ENCODE results near the gene KCTD14.
"Not testable (repeated sequence)": the region's sequence is repeated elsewhere in the genome, so short reads cannot be mapped to it uniquely, and the experiment has no call there.

Gene KCTD14

GRCh38 chr11:78048561-78048960, 25.5 kb upstream of the KCTD14 start:
- no peaks in the 10 kb centered on the region for H3K9me3 ChIP-seq (ENCODE audit: severe bottlenecking)
- ATAC-seq (ENCODE audit: low read depth) = no peak
- no peak overlapping the region for H3K27ac ChIP-seq (ENCODE audit: poor library complexity, severe bottlenecking)
- no peak for DNase-seq (ENCODE audit: low spot score)
- H3K4me3 ChIP-seq (ENCODE audit: severe bottlenecking) = no peak overlapping the region
- peaks cover 9% of the 10 kb centered on the region for H3K4me1 ChIP-seq (ENCODE audit: insufficient read depth, poor library complexity, severe bottlenecking)
- no peaks in the 10 kb centered on the region for H3K27me3 ChIP-seq (ENCODE audit: insufficient read depth, poor library complexity, severe bottlenecking)
- H3K36me3 ChIP-seq (ENCODE audit: low read depth) = no peaks in the 10 kb centered on the region
- TF ChIP-seq, protein P1, sequence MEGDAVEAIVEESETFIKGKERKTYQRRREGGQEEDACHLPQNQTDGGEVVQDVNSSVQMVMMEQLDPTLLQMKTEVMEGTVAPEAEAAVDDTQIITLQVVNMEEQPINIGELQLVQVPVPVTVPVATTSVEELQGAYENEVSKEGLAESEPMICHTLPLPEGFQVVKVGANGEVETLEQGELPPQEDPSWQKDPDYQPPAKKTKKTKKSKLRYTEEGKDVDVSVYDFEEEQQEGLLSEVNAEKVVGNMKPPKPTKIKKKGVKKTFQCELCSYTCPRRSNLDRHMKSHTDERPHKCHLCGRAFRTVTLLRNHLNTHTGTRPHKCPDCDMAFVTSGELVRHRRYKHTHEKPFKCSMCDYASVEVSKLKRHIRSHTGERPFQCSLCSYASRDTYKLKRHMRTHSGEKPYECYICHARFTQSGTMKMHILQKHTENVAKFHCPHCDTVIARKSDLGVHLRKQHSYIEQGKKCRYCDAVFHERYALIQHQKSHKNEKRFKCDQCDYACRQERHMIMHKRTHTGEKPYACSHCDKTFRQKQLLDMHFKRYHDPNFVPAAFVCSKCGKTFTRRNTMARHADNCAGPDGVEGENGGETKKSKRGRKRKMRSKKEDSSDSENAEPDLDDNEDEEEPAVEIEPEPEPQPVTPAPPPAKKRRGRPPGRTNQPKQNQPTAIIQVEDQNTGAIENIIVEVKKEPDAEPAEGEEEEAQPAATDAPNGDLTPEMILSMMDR (IDR thresholded peaks at IDR 0.05; ENCODE audit: poor library complexity, severe bottlenecking) = no peak

DNA sequence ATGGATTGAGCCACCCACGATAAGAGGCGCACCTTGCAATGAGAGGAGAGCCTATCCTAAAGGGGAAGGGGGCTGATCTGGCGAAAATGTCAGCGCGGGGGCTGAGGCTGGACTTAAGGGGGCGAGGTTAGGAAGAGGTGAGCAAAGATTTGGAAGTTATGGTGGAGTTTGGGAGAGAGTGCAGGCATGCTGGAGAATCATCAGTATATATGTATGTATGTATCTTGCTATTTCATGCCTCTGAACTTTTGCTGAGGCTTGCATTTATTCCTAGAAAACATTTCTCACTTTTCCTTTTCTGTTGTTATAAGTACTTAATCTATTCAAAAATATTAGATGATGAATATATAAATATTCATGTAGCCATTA, 23.4 kb upstream of the KCTD14 start:
- Histone ChIP-seq H3K9me3 (ENCODE audit: severe bottlenecking) (no peaks in the 10 kb centered on the region), H3K27ac (ENCODE audit: poor library complexity, severe bottlenecking) (no peak overlapping the region), H3K4me1 (ENCODE audit: insufficient read depth, poor library complexity, severe bottlenecking) (peaks cover 4% of the 10 kb centered on the region), H3K36me3 (ENCODE audit: low read depth) (no peaks in the 10 kb centered on the region), H3K4me3 (ENCODE audit: severe bottlenecking) (no peak overlapping the region), H3K27me3 (ENCODE audit: insufficient read depth, poor library complexity, severe bottlenecking) (no peaks in the 10 kb centered on the region)
- TF ChIP-seq, protein P1 (IDR thresholded peaks at IDR 0.05; ENCODE audit: poor library complexity, severe bottlenecking) = peak; percentile 82
- DNase-seq (ENCODE audit: low spot score) = no peak
- peak; percentile 25 for ATAC-seq (ENCODE audit: low read depth)

DNA sequence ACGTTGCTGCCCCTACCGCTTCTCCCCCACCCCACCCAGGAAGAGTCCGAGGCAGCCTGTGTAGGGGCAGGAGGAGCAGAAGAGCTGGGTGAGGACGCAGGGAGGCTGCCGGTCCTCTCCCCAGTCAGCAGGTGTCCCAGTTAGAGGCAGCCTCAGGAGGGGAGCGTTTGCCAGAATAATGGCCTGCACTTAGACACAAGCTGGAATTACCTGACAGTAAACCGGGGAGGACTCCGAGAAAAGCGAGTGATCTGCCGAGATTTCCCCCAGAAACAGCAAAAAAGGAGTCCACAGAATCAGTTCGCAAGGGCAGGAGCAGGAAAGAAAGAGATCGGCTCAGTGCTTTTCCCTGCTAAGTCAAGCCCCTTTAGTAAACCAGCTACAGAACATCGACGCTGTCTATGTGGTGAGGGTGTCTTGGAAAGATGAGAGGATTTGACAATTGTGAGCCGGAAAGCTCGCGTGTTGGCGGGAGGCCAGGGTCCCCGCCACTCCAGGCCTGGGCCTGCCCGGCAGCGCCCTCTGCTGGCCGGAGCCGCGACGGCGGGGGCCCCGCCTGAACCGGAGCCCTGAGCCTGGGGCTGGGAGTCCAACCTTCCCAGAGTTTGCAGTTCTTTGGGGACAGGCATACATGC, 22.9 kb upstream of the KCTD14 start:
- DNase-seq (ENCODE audit: low spot score) (no peak), ATAC-seq (ENCODE audit: low read depth) (peak; percentile 90)
- TF ChIP-seq, protein P1 (IDR thresholded peaks at IDR 0.05; ENCODE audit: poor library complexity, severe bottlenecking) = peak; percentile 99
- Histone ChIP-seq H3K4me3 (ENCODE audit: severe bottlenecking) (peak overlapping the region; percentile 6), H3K36me3 (ENCODE audit: low read depth) (no peaks in the 10 kb centered on the region), H3K27ac (ENCODE audit: poor library complexity, severe bottlenecking) (no peak overlapping the region), H3K9me3 (ENCODE audit: severe bottlenecking) (no peaks in the 10 kb centered on the region), H3K27me3 (ENCODE audit: insufficient read depth, poor library complexity, severe bottlenecking) (no peaks in the 10 kb centered on the region), H3K4me1 (ENCODE audit: insufficient read depth, poor library complexity, severe bottlenecking) (peaks cover 1% of the 10 kb centered on the region)

- H3K9me3 ChIP-seq (ENCODE audit: severe bottlenecking) = no peaks in the 10 kb centered on the region
- peaks cover 13% of the 10 kb centered on the region for H3K4me1 ChIP-seq (ENCODE audit: insufficient read depth, poor library complexity, severe bottlenecking)
- TF ChIP-seq, protein P1 (IDR thresholded peaks at IDR 0.05; ENCODE audit: poor library complexity, severe bottlenecking) = no peak
- no peak overlapping the region for H3K27ac ChIP-seq (ENCODE audit: poor library complexity, severe bottlenecking)
- no peak for ATAC-seq (ENCODE audit: low read depth)
- no peak for DNase-seq (ENCODE audit: low spot score)
- H3K4me3 ChIP-seq (ENCODE audit: severe bottlenecking) = no peak overlapping the region
- H3K36me3 ChIP-seq (ENCODE audit: low read depth) = no peaks in the 10 kb centered on the region
- no peaks in the 10 kb centered on the region for H3K27me3 ChIP-seq (ENCODE audit: insufficient read depth, poor library complexity, severe bottlenecking)
These were observed 21.6 kb upstream of the KCTD14 start for GRCh38 chr11:78044706-78045105.

DNA sequence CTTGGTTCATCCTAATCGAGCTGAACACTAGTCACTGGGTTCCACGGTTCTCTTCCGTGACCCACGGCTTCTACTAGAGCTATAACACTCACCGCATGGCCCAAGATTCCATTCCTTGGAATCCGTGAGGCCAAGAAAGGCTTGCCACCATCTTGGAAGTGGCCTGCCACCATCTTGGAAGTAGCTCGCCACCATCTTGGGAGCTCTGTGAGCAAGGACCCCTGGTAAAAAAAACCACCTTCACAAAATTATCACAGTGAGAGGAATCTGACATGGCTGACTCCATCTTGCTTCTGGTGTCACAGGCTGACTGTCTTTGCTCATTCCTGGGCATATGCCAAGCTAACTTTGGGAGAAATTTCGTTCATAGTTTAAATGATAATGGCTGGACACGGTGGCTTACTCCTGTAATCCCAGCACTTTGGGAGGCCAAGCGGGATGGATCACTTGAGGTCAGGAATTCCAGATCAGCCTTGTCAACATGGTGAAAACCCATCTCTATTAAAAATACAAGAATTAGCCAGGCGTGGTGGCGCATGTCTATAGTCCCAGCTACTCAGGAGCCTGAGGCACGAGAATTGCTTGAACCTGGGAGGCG, 18.9 kb upstream of the KCTD14 start:
- Histone ChIP-seq H3K27me3 (ENCODE audit: insufficient read depth, poor library complexity, severe bottlenecking) (no peaks in the 10 kb centered on the region), H3K36me3 (ENCODE audit: low read depth) (no peaks in the 10 kb centered on the region), H3K9me3 (ENCODE audit: severe bottlenecking) (no peaks in the 10 kb centered on the region), H3K4me1 (ENCODE audit: insufficient read depth, poor library complexity, severe bottlenecking) (peaks cover 26% of the 10 kb centered on the region), H3K27ac (ENCODE audit: poor library complexity, severe bottlenecking) (no peak overlapping the region), H3K4me3 (ENCODE audit: severe bottlenecking) (no peak overlapping the region)
- ATAC-seq (ENCODE audit: low read depth) (no peak), DNase-seq (ENCODE audit: low spot score) (no peak)
- TF ChIP-seq, protein P1 (IDR thresholded peaks at IDR 0.05; ENCODE audit: poor library complexity, severe bottlenecking) = no peak

- DNase-seq (ENCODE audit: low spot score); H3K36me3 ChIP-seq (ENCODE audit: low read depth); H3K27me3 ChIP-seq (ENCODE audit: insufficient read depth, poor library complexity, severe bottlenecking); H3K4me3 ChIP-seq (ENCODE audit: severe bottlenecking); ATAC-seq (ENCODE audit: low read depth); H3K9me3 ChIP-seq (ENCODE audit: severe bottlenecking): not testable (repeated sequence)
- Histone ChIP-seq H3K4me1 (ENCODE audit: insufficient read depth, poor library complexity, severe bottlenecking) (peaks cover 26% of the 10 kb centered on the region), H3K27ac (ENCODE audit: poor library complexity, severe bottlenecking) (peak overlapping the region; percentile 90)
These were observed 18.3 kb upstream of the KCTD14 start for GRCh38 chr11:78041380-78041719.

Measured in RWPE2 (cell line).